Glutamatergic neuron (in vitro differentiated cells): ENCODE results near the gene ZNF263. TPM values are rescaled to one million over a fixed set of nuclear protein-coding genes. Genes with fewer than 3 reads are reported as not detected.
"Not testable (repeated sequence)": the region's sequence is repeated elsewhere in the genome, so short reads cannot be mapped to it uniquely, and the experiment has no call there.

Experiments
- DNase-seq: peaks from one replicate; pipeline ENCODE4 v3.0.0; 2022
- H3K27ac Mint-ChIP-seq: one replicate; pipeline ENCODE4 v1.8.0; 2020; ENCODE audit warnings: mild to moderate bottlenecking, mixed read lengths, inconsistent platforms; ENCODE audit not compliant: unreplicated experiment
- H3K27me3 Mint-ChIP-seq: one replicate; pipeline ENCODE4 v1.8.0; 2020; ENCODE audit warnings: mild to moderate bottlenecking, moderate library complexity, mixed read lengths, inconsistent platforms; ENCODE audit not compliant: unreplicated experiment
- H3K36me3 Mint-ChIP-seq: one replicate; pipeline ENCODE4 v1.8.0; 2020; ENCODE audit warnings: mild to moderate bottlenecking, mixed read lengths, inconsistent platforms; ENCODE audit not compliant: unreplicated experiment
- H3K4me1 Mint-ChIP-seq: one replicate; pipeline ENCODE4 v1.8.0; 2020; ENCODE audit warnings: mild to moderate bottlenecking, low read depth, mixed read lengths, inconsistent platforms; ENCODE audit not compliant: unreplicated experiment
- H3K4me3 Mint-ChIP-seq: one replicate; pipeline ENCODE4 v1.8.0; 2020; ENCODE audit warnings: mild to moderate bottlenecking, mixed read lengths, inconsistent platforms; ENCODE audit not compliant: unreplicated experiment
- H3K9me3 Mint-ChIP-seq: one replicate; pipeline ENCODE4 v1.8.0; 2020; ENCODE audit warnings: mild to moderate bottlenecking, moderate library complexity, mixed read lengths, inconsistent platforms; ENCODE audit not compliant: unreplicated experiment
- CTCF ChIP-seq: fragments of 200-600 bp; sonication (generic); IDR thresholded peaks from one replicate; pipeline ENCODE4 v1.5.0; 2021; ENCODE audit not compliant: partially characterized antibody, unreplicated experiment
- total RNA-seq: library from RNA; stranded (reverse); fragmentation: NEBNext Ultra II Directional; extraction: Animal tissue kit (Norgen Biotek cat#: 25700); gene quantifications from one replicate; pipeline ENCODE4 v1.2.1, GENCODE V29; 2021; ENCODE audit not compliant: unreplicated experiment

ZNF263 gene
- total RNA-seq, 1 donor from 2014 or later, result 33.1 TPM

GRCh38 chr16:3264137-3265036 is 18.9 kb upstream of the ZNF263 start:
- peak overlapping the region; percentile 91 for H3K4me3 Mint-ChIP-seq
- H3K9me3 Mint-ChIP-seq, result peaks cover 9% of the 10 kb centered on the region
- TF ChIP-seq CTCF, result no peak
- peaks cover 3% of the 10 kb centered on the region for H3K36me3 Mint-ChIP-seq
- H3K27ac Mint-ChIP-seq, result peak overlapping the region; percentile 73
- peak; percentile 97 for DNase-seq
- H3K27me3 Mint-ChIP-seq, result peaks cover 5% of the 10 kb centered on the region
- H3K4me1 Mint-ChIP-seq, result peaks cover 4% of the 10 kb centered on the region

GRCh38 chr16:3266873-3267537 is 16.3 kb upstream of the ZNF263 start:
- H3K4me3 Mint-ChIP-seq, result no peak overlapping the region
- peaks cover 5% of the 10 kb centered on the region for H3K27me3 Mint-ChIP-seq
- DNase-seq, result no peak
- H3K9me3 Mint-ChIP-seq, result peaks cover 9% of the 10 kb centered on the region
- TF ChIP-seq CTCF, result peak; percentile 26
- H3K4me1 Mint-ChIP-seq, result peaks cover 4% of the 10 kb centered on the region
- no peak overlapping the region for H3K27ac Mint-ChIP-seq
- peaks cover 3% of the 10 kb centered on the region for H3K36me3 Mint-ChIP-seq

- no peak for TF ChIP-seq CTCF
- Mint-ChIP-seq H3K36me3 (peaks cover 3% of the 10 kb centered on the region), H3K27ac (no peak overlapping the region)
These were observed 15.0 kb upstream of the ZNF263 start for GRCh38 chr16:3268294-3268693.

GRCh38 chr16:3270718-3271117 is 12.6 kb upstream of the ZNF263 start:
- not testable (repeated sequence) for H3K4me1 Mint-ChIP-seq, H3K27ac Mint-ChIP-seq, H3K27me3 Mint-ChIP-seq, H3K36me3 Mint-ChIP-seq, DNase-seq, H3K4me3 Mint-ChIP-seq, H3K9me3 Mint-ChIP-seq

More at GRCh38 chr16:3268294-3268693, 15.0 kb upstream of the ZNF263 start:
- no peak for DNase-seq
- peaks cover 3% of the 10 kb centered on the region for H3K27me3 Mint-ChIP-seq
- H3K4me1 Mint-ChIP-seq, result peaks cover 4% of the 10 kb centered on the region
- peaks cover 10% of the 10 kb centered on the region for H3K9me3 Mint-ChIP-seq
- H3K4me3 Mint-ChIP-seq, result no peak overlapping the region

- DNase-seq, H3K4me1 Mint-ChIP-seq, H3K36me3 Mint-ChIP-seq, H3K9me3 Mint-ChIP-seq, H3K27ac Mint-ChIP-seq, H3K27me3 Mint-ChIP-seq, H3K4me3 Mint-ChIP-seq: not testable (repeated sequence)
These were observed 12.0 kb upstream of the ZNF263 start for GRCh38 chr16:3271281-3271680.

- H3K27ac Mint-ChIP-seq, result no peak overlapping the region
- H3K36me3 Mint-ChIP-seq, result no peaks in the 10 kb centered on the region
- H3K4me1 Mint-ChIP-seq, result no peaks in the 10 kb centered on the region
- H3K9me3 Mint-ChIP-seq, result peaks cover 1% of the 10 kb centered on the region
- no peak for DNase-seq
- no peak overlapping the region for H3K4me3 Mint-ChIP-seq
- H3K27me3 Mint-ChIP-seq, result no peaks in the 10 kb centered on the region
- no peak for TF ChIP-seq CTCF
These were observed 8.8 kb upstream of the ZNF263 start for GRCh38 chr16:3274490-3274889.
